PC-9 (cell line): Measurements from ENCODE around the gene VCX.

Experiments
- EZH2 ChIP-seq: fragments of 200-600 bp; sonication (generic); IDR thresholded peaks from 2 replicates; pipeline ENCODE4 v1.8.0; 2017; ENCODE audit warnings: antibody characterized with exemption, low read depth
- TF ChIP-seq, protein P1 (sequence below): fragments of 200-600 bp; sonication (generic); conservative IDR thresholded peaks from 2 replicates; pipeline ENCODE4 v1.6.1; 2017; ENCODE audit warnings: mixed run types, antibody characterized with exemption, mild to moderate bottlenecking, moderate library complexity

DNA sequence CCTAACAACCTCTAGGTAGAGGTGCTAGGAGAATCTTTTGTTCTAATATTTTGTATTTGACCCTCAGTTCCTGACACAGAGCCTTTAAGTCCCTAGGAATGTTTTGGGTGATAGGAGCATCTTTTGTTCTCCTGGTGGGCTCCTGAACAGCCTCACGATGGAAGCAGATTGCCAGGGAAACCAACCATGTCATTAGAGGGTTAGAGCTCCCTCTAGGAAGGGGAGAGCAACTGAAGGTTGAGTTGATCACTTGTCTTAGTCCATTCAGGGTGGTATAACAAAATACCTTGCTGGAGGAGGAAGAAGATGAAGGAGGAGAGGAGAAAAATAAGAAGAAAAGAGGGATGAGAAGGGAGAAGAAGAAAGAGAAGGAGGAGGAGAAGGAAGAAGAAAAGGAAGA lies 9.2 kb downstream of the VCX start:
- TF ChIP-seq, protein P1, sequence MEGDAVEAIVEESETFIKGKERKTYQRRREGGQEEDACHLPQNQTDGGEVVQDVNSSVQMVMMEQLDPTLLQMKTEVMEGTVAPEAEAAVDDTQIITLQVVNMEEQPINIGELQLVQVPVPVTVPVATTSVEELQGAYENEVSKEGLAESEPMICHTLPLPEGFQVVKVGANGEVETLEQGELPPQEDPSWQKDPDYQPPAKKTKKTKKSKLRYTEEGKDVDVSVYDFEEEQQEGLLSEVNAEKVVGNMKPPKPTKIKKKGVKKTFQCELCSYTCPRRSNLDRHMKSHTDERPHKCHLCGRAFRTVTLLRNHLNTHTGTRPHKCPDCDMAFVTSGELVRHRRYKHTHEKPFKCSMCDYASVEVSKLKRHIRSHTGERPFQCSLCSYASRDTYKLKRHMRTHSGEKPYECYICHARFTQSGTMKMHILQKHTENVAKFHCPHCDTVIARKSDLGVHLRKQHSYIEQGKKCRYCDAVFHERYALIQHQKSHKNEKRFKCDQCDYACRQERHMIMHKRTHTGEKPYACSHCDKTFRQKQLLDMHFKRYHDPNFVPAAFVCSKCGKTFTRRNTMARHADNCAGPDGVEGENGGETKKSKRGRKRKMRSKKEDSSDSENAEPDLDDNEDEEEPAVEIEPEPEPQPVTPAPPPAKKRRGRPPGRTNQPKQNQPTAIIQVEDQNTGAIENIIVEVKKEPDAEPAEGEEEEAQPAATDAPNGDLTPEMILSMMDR: no peak
- TF ChIP-seq EZH2: no peak
